HepG2 (cell line): Measurements from ENCODE around the gene PARN. TPM values are rescaled to one million over a fixed set of nuclear protein-coding genes. Genes with fewer than 3 reads are reported as not detected.
A peak's percentile ranks its signal among the peaks of the same experiment; 100 is the strongest.

ENCODE experiments used
- AKAP8 ChIP-seq: sonication (generic); formaldehyde crosslinking; IDR thresholded peaks from 2 replicates; pipeline ENCODE4 v1.5.1; 2020; ENCODE audit warnings: mild to moderate bottlenecking, missing genetic modification reagents
- CBX5 ChIP-seq: sonication (generic); formaldehyde crosslinking; IDR thresholded peaks from 2 replicates; pipeline ENCODE4 v1.4.0; 2020; ENCODE audit warnings: missing genetic modification reagents, borderline replicate concordance
- ELF1 ChIP-seq: sonication (generic); formaldehyde crosslinking; IDR thresholded peaks from 2 replicates; pipeline ENCODE4 v1.4.0; 2020; ENCODE audit warnings: missing genetic modification reagents
- FOXA1 ChIP-seq, 2 experiments: fragments of 450-650 bp in 1 of 2; sonication (generic) in 1 of 2; formaldehyde crosslinking in 1 of 2; IDR thresholded peaks; 2 replicates each; pipeline versions ENCODE4 v1.4.0 to v1.6.1; 2016 to 2020; ENCODE audit warnings: missing genetic modification reagents in 1 of 2
- HNRNPK ChIP-seq: fragments of 200-400 bp; formaldehyde crosslinking; IDR thresholded peaks from 2 replicates; pipeline ENCODE4 v1.6.1; 2018; ENCODE audit warnings: low read length, low read depth, moderate library complexity, mild to moderate bottlenecking; ENCODE audit not compliant: poor library complexity, severe bottlenecking
- KDM2A ChIP-seq: sonication (generic); formaldehyde crosslinking; IDR thresholded peaks from 2 replicates; pipeline ENCODE4 v1.4.0; 2020; ENCODE audit warnings: low read depth, missing genetic modification reagents, borderline replicate concordance
- NFYC ChIP-seq: IDR thresholded peaks from 2 replicates; pipeline ENCODE4 v1.6.1; 2016; ENCODE audit warnings: missing genetic modification reagents, missing compliant biosample characterization
- ZFP36L2 ChIP-seq: sonication (generic); formaldehyde crosslinking; IDR thresholded peaks from 2 replicates; pipeline ENCODE4 v1.4.0; 2020; ENCODE audit warnings: missing genetic modification reagents
- ZMYM3 ChIP-seq: sonication (generic); formaldehyde crosslinking; IDR thresholded peaks from 2 replicates; pipeline ENCODE4 v1.5.1; 2020; ENCODE audit warnings: mild to moderate bottlenecking, missing genetic modification reagents
- ZNF124 ChIP-seq: sonication (generic); formaldehyde crosslinking; IDR thresholded peaks from 2 replicates; pipeline ENCODE4 v1.4.0; 2020; ENCODE audit warnings: missing genetic modification reagents
- ZNF30 ChIP-seq: sonication (generic); formaldehyde crosslinking; IDR thresholded peaks from 2 replicates; pipeline ENCODE4 v1.5.0; 2020; ENCODE audit warnings: mild to moderate bottlenecking, missing genetic modification reagents
- ZNF460 ChIP-seq: sonication (generic); formaldehyde crosslinking; IDR thresholded peaks from 2 replicates; pipeline ENCODE4 v1.5.1; 2020; ENCODE audit warnings: missing genetic modification reagents, mild to moderate bottlenecking, borderline replicate concordance
- polyA plus RNA-seq, 8 experiments: library from polyadenylated mRNA; depleted of rRNA in 3 of 8; stranded (reverse) in 7 of 8; unstranded in 1 of 8; fragments of >200 nt; fragmentation: Illumina TruSeq in 4 of 8; extraction: Trizol in 4 of 8; gene quantifications; 2 replicates each; pipeline versions ENCODE4 v1.2.1 to v1.2.3, GENCODE V29; 2011 to 2016; ENCODE audit warnings: low read depth in 4 of 8, missing spikeins in 1 of 8, mixed read lengths in 1 of 8; ENCODE audit not compliant: insufficient read depth in 1 of 8
- total RNA-seq, 5 experiments: library from RNA; depleted of rRNA; stranded (reverse); fragments of >200 nt; fragmentation: Illumina TruSeq; extraction: Trizol; gene quantifications; 2 replicates each; pipeline ENCODE4 v1.2.3, GENCODE V29; 2016; ENCODE audit warnings: low read depth in 1 of 5
- TF ChIP-seq, protein P1 (sequence below): sonication (generic); formaldehyde crosslinking; IDR thresholded peaks from 2 replicates; pipeline ENCODE4 v1.4.0; 2020; ENCODE audit warnings: missing genetic modification reagents
- TF ChIP-seq, protein P2 (sequence below): sonication (generic); formaldehyde crosslinking; conservative IDR thresholded peaks from 2 replicates; pipeline ENCODE4 v1.4.0; 2020; ENCODE audit warnings: mild to moderate bottlenecking, missing genetic modification reagents, moderate library complexity
- TF ChIP-seq, protein P3 (sequence below): sonication (generic); formaldehyde crosslinking; IDR thresholded peaks from 2 replicates; pipeline ENCODE4 v1.4.0; 2020; ENCODE audit warnings: missing genetic modification reagents, borderline replicate concordance
- TF ChIP-seq, protein P4 (sequence below): sonication (generic); formaldehyde crosslinking; IDR thresholded peaks from 2 replicates; pipeline ENCODE4 v1.5.0; 2020; ENCODE audit warnings: mild to moderate bottlenecking, missing genetic modification reagents
- TF ChIP-seq, protein P5 (sequence below): conservative IDR thresholded peaks from 2 replicates; pipeline ENCODE4 v1.6.1; 2018; ENCODE audit warnings: missing genetic modification reagents

The PARN gene
- total and polyA plus RNA-seq, 2 of the 13 experiments (the other 11 are each of a cell fraction or from before 2014, with no cell fraction given), result 13.3 to 47.6 TPM

DNA sequence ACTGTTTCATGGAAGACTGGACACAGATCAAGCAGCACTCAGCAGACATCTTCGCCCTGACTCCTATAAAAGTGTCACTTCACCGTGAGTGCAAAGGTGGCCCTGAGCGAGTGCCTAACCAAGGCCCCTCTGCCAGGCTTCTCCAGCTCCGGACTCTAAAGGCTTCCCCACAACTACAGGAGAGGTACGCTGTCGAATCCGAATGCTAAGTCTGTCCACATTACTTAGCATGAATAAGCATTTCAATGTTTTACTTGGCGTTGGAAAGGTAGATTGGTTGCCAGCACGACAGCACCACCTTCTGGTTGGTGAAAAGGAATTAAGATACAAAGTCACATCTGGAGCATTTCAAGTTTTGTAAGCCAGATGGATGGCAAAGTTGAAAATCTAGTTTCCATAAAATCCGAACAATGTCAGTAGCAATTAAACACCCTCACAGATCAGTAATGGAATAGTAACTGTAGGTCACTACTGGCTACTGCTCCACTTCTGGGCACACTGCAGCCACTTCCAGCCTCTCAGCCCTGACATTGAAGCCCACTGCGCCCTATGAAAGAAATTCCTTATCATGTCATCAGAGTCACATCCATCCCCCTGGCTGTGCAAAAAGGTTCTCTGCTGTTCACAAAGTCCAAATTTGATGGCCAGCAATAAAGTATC, 100.9 kb downstream of the PARN start (continued):
- TF ChIP-seq, protein P1, sequence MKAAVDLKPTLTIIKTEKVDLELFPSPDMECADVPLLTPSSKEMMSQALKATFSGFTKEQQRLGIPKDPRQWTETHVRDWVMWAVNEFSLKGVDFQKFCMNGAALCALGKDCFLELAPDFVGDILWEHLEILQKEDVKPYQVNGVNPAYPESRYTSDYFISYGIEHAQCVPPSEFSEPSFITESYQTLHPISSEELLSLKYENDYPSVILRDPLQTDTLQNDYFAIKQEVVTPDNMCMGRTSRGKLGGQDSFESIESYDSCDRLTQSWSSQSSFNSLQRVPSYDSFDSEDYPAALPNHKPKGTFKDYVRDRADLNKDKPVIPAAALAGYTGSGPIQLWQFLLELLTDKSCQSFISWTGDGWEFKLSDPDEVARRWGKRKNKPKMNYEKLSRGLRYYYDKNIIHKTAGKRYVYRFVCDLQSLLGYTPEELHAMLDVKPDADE (CRISPR knock-in tag), result no peak
- TF ChIP-seq ZFP36L2 (no peak), ZNF30 (no peak), NFYC (CRISPR knock-in tag) (0 out of 2 replicates have a peak, but pooled peaks have one; percentile 24), ELF1 (peak; percentile 62; the same call in 1 of the 2 replicates), ZNF460 (CRISPR knock-in tag) (no peak), CBX5 (CRISPR knock-in tag) (peak; percentile 94; the same call in 1 of the 2 replicates), AKAP8 (CRISPR knock-in tag) (no peak), KDM2A (CRISPR knock-in tag) (peak; percentile 42; the same call in 1 of the 2 replicates), ZMYM3 (CRISPR knock-in tag) (peak; percentile 33; the same call in 1 of the 2 replicates), HNRNPK (no peak), ZNF124 (CRISPR knock-in tag) (peak; percentile 96), FOXA1 (IDR thresholded peaks at IDR 0.05) (no peak), FOXA1 (CRISPR knock-in tag; IDR thresholded peaks at IDR 0.05) (peak; percentile 57; the same call in 1 of the 2 replicates)
- TF ChIP-seq, protein P2, sequence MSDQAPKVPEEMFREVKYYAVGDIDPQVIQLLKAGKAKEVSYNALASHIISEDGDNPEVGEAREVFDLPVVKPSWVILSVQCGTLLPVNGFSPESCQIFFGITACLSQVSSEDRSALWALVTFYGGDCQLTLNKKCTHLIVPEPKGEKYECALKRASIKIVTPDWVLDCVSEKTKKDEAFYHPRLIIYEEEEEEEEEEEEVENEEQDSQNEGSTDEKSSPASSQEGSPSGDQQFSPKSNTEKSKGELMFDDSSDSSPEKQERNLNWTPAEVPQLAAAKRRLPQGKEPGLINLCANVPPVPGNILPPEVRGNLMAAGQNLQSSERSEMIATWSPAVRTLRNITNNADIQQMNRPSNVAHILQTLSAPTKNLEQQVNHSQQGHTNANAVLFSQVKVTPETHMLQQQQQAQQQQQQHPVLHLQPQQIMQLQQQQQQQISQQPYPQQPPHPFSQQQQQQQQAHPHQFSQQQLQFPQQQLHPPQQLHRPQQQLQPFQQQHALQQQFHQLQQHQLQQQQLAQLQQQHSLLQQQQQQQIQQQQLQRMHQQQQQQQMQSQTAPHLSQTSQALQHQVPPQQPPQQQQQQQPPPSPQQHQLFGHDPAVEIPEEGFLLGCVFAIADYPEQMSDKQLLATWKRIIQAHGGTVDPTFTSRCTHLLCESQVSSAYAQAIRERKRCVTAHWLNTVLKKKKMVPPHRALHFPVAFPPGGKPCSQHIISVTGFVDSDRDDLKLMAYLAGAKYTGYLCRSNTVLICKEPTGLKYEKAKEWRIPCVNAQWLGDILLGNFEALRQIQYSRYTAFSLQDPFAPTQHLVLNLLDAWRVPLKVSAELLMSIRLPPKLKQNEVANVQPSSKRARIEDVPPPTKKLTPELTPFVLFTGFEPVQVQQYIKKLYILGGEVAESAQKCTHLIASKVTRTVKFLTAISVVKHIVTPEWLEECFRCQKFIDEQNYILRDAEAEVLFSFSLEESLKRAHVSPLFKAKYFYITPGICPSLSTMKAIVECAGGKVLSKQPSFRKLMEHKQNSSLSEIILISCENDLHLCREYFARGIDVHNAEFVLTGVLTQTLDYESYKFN, result no peak; the same call in 1 of the 2 replicates
- TF ChIP-seq, protein P3, sequence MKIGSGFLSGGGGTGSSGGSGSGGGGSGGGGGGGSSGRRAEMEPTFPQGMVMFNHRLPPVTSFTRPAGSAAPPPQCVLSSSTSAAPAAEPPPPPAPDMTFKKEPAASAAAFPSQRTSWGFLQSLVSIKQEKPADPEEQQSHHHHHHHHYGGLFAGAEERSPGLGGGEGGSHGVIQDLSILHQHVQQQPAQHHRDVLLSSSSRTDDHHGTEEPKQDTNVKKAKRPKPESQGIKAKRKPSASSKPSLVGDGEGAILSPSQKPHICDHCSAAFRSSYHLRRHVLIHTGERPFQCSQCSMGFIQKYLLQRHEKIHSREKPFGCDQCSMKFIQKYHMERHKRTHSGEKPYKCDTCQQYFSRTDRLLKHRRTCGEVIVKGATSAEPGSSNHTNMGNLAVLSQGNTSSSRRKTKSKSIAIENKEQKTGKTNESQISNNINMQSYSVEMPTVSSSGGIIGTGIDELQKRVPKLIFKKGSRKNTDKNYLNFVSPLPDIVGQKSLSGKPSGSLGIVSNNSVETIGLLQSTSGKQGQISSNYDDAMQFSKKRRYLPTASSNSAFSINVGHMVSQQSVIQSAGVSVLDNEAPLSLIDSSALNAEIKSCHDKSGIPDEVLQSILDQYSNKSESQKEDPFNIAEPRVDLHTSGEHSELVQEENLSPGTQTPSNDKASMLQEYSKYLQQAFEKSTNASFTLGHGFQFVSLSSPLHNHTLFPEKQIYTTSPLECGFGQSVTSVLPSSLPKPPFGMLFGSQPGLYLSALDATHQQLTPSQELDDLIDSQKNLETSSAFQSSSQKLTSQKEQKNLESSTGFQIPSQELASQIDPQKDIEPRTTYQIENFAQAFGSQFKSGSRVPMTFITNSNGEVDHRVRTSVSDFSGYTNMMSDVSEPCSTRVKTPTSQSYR (CRISPR knock-in tag), result peak; percentile 14; the same call in 1 of the 2 replicates
- TF ChIP-seq, protein P4, sequence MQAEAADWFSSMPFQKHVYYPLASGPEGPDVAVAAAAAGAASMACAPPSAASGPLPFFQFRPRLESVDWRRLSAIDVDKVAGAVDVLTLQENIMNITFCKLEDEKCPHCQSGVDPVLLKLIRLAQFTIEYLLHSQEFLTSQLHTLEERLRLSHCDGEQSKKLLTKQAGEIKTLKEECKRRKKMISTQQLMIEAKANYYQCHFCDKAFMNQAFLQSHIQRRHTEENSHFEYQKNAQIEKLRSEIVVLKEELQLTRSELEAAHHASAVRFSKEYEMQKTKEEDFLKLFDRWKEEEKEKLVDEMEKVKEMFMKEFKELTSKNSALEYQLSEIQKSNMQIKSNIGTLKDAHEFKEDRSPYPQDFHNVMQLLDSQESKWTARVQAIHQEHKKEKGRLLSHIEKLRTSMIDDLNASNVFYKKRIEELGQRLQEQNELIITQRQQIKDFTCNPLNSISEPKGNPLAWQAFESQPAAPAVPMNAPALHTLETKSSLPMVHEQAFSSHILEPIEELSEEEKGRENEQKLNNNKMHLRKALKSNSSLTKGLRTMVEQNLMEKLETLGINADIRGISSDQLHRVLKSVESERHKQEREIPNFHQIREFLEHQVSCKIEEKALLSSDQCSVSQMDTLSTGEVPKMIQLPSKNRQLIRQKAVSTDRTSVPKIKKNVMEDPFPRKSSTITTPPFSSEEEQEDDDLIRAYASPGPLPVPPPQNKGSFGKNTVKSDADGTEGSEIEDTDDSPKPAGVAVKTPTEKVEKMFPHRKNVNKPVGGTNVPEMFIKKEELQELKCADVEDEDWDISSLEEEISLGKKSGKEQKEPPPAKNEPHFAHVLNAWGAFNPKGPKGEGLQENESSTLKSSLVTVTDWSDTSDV (CRISPR knock-in tag), result peak; percentile 40; the same call in 1 of the 2 replicates
- TF ChIP-seq, protein P5, sequence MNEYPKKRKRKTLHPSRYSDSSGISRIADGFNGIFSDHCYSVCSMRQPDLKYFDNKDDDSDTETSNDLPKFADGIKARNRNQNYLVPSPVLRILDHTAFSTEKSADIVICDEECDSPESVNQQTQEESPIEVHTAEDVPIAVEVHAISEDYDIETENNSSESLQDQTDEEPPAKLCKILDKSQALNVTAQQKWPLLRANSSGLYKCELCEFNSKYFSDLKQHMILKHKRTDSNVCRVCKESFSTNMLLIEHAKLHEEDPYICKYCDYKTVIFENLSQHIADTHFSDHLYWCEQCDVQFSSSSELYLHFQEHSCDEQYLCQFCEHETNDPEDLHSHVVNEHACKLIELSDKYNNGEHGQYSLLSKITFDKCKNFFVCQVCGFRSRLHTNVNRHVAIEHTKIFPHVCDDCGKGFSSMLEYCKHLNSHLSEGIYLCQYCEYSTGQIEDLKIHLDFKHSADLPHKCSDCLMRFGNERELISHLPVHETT (CRISPR knock-in tag), result peak; percentile 60; the same call in 1 of the 2 replicates
